Fibroblast of the aortic adventitia (primary cell): ENCODE data around the gene ZBTB17. TPM values are rescaled to one million over a fixed set of nuclear protein-coding genes. Genes with fewer than 3 reads are reported as not detected.

Experiments
- DNase-seq: peaks from one replicate; pipeline ENCODE4 v3.0.0-alpha.2; 2010; ENCODE audit warnings: low read depth
- H3K4me3 ChIP-seq: 2 replicates; pipeline ENCODE4 v1.5.1; 2011; ENCODE audit warnings: low read depth, mild to moderate bottlenecking, control low read depth, low read length, moderate library complexity
- total RNA-seq: library from RNA; depleted of rRNA; stranded (reverse); fragments of >200 nt; gene quantifications from 2 replicates; pipeline ENCODE4 v1.2.3, GENCODE V29; 2012; ENCODE audit warnings: low replicate concordance
- TF ChIP-seq, protein P1 (sequence below): IDR thresholded peaks from 2 replicates; pipeline ENCODE4 v1.5.1; 2011; ENCODE audit warnings: mild to moderate bottlenecking, low read length, control low read depth, inconsistent platforms; ENCODE audit not compliant: insufficient read depth

Gene ZBTB17
- total RNA-seq, 1 donor, result 21.7 TPM

GRCh38 chr1:15998929-15999328 is 23.0 kb upstream of the ZBTB17 start:
- no peak for DNase-seq
- TF ChIP-seq, protein P1, sequence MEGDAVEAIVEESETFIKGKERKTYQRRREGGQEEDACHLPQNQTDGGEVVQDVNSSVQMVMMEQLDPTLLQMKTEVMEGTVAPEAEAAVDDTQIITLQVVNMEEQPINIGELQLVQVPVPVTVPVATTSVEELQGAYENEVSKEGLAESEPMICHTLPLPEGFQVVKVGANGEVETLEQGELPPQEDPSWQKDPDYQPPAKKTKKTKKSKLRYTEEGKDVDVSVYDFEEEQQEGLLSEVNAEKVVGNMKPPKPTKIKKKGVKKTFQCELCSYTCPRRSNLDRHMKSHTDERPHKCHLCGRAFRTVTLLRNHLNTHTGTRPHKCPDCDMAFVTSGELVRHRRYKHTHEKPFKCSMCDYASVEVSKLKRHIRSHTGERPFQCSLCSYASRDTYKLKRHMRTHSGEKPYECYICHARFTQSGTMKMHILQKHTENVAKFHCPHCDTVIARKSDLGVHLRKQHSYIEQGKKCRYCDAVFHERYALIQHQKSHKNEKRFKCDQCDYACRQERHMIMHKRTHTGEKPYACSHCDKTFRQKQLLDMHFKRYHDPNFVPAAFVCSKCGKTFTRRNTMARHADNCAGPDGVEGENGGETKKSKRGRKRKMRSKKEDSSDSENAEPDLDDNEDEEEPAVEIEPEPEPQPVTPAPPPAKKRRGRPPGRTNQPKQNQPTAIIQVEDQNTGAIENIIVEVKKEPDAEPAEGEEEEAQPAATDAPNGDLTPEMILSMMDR, result no peak
- H3K4me3 ChIP-seq, result no peak overlapping the region

GRCh38 chr1:15997637-15998280 is 21.9 kb upstream of the ZBTB17 start:
- TF ChIP-seq, protein P1, result no peak
- no peak overlapping the region for H3K4me3 ChIP-seq
- DNase-seq, result no peak

DNA sequence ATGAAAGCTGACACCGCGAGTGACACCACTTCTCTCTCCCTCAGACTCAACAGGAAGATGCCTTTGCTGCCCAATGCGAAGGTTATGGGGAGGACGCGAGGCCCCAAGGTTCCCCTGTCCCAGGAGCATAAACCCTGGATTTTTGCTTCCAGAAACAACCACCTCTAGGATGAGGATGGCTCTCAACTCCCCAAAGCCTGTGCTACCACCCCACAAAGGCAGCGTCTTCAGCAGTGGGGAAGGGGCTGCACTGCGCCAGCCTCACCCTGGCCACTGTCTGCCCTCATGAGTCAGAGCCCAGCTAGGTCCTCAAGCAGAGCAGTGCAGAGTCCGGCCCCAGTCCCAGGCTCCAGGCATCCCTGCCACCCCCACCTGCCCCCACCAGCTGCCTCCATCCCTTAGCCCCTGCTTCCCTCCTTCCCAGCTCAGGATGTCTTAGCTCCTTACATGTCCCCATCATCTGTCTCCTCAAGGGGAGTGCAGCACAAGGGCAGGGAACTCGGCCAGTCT is 21.2 kb upstream of the ZBTB17 start:
- no peak overlapping the region for H3K4me3 ChIP-seq
- DNase-seq, result no peak
- TF ChIP-seq, protein P1, result no peak

DNA sequence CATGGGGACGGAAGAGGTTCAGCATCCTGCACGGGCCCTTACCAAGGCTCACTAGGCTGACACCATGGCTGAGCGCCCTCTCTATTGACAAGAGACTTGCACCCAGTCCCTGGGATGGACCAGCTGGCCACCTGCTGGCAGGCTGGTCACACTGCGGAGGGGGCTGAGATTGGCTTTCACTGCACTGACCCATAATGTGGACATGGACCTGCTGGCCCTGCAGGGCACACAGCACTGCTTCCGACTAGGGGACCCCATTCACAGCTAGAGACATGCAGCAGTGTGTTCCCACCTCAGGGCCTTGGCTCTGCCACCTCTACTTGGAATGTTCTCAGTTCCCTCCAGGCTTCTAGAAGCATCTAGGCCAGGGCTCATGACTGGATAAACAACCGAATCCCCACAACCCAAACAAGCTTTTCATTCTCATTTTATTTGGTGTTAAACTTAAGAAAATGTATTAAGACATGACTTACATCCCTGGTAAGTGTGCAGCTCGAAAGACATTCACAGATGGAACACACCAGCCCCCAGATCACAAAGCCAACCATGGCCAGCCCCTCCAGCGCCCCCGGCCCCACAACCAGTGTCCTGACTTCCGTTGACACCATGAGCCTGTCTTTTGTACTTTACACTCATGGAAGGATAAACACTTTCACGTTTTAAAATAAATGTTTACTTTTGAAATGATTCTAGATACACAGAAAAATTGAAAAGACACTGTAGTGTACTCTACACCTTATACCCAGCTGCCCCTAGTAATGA is 18.9 kb upstream of the ZBTB17 start:
- TF ChIP-seq, protein P1, result peak; percentile 92
- DNase-seq, result peak; percentile 70
- H3K4me3 ChIP-seq, result no peak overlapping the region

DNA sequence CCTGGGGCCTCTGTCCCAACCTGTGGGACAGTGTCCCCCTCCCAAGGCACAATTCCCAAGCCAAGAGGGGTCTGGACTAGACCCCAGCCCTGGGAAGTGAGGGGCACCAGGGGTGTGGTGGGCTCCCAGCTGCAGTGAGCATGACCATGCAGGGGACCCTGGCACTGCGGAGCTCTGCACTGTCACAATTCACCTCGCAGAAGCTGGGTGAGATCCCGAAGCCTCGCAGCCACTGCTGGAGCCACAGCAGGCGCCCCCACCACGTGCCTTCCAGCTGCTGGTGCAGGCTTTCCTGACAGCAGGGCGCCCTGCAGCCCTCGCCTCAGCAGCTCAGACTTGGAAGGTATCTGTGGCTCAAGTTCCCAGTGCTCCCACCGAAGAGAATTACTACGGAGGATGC is 18.2 kb upstream of the ZBTB17 start:
- no peak for DNase-seq
- TF ChIP-seq, protein P1, result no peak
- no peak overlapping the region for H3K4me3 ChIP-seq

- H3K4me3 ChIP-seq, result no peak overlapping the region
- no peak for DNase-seq
- TF ChIP-seq, protein P1, result no peak
These were observed 17.8 kb upstream of the ZBTB17 start for GRCh38 chr1:15993666-15994065.
